Measurements from ENCODE around the gene ZNF75A.

ZNF75A gene

GRCh38 chr16:3274490-3274889, 30.8 kb upstream of the ZNF75A start:
- no peaks in the 10 kb centered on the region for H4K20me1 ChIP-seq (ENCODE audit: control insufficient read depth, insufficient read depth, low read depth, low read length)
- no peak for TF ChIP-seq CTCF (IDR thresholded peaks at IDR 0.05; ENCODE audit: low read depth, low read length, poor library complexity, severe bottlenecking)
- TF ChIP-seq EZH2phosphoT487 (IDR thresholded peaks at IDR 0.05; ENCODE audit: borderline replicate concordance, low read length) = no peak
- H3K4me1 ChIP-seq (ENCODE audit: control insufficient read depth, low read length) = peaks cover 5% of the 10 kb centered on the region
- no peaks in the 10 kb centered on the region for H3K36me3 ChIP-seq (ENCODE audit: control insufficient read depth, low read length)
- H3K9me2 ChIP-seq (replicated peaks; ENCODE audit: control insufficient read depth, low read length) = no peaks in the 10 kb centered on the region
- no peak overlapping the region for H3K4me3 ChIP-seq (ENCODE audit: low read length)
- peaks cover 12% of the 10 kb centered on the region for H3K27me3 ChIP-seq (ENCODE audit: control insufficient read depth, low read length)
- no peaks in the 10 kb centered on the region for H3F3A ChIP-seq (ENCODE audit: control insufficient read depth, insufficient read depth)
- no peak overlapping the region for H3K4me2 ChIP-seq (ENCODE audit: low read length)
- no peak overlapping the region for H3K27ac ChIP-seq (ENCODE audit: low read depth, low read length)
- no peaks in the 10 kb centered on the region for H3K79me2 ChIP-seq (ENCODE audit: control insufficient read depth, low read length)
- H3K9me3 ChIP-seq (ENCODE audit: control insufficient read depth, insufficient read depth, low read length) = no peaks in the 10 kb centered on the region

GRCh38 chr16:3274947-3275346, 30.4 kb upstream of the ZNF75A start:
- H3F3A ChIP-seq (ENCODE audit: control insufficient read depth, insufficient read depth) = no peaks in the 10 kb centered on the region
- no peak overlapping the region for H3K4me3 ChIP-seq (ENCODE audit: low read length)
- H3K27me3 ChIP-seq (ENCODE audit: control insufficient read depth, low read length) = peaks cover 12% of the 10 kb centered on the region
- no peaks in the 10 kb centered on the region for H3K79me2 ChIP-seq (ENCODE audit: control insufficient read depth, low read length)
- H4K20me1 ChIP-seq (ENCODE audit: control insufficient read depth, insufficient read depth, low read depth, low read length) = no peaks in the 10 kb centered on the region
- H3K4me2 ChIP-seq (ENCODE audit: low read length) = no peak overlapping the region
- peaks cover 5% of the 10 kb centered on the region for H3K4me1 ChIP-seq (ENCODE audit: control insufficient read depth, low read length)
- no peaks in the 10 kb centered on the region for H3K36me3 ChIP-seq (ENCODE audit: control insufficient read depth, low read length)
- TF ChIP-seq CTCF (IDR thresholded peaks at IDR 0.05; ENCODE audit: low read depth, low read length, poor library complexity, severe bottlenecking) (no peak), EZH2phosphoT487 (IDR thresholded peaks at IDR 0.05; ENCODE audit: borderline replicate concordance, low read length) (no peak)
- no peak overlapping the region for H3K27ac ChIP-seq (ENCODE audit: low read depth, low read length)
- H3K9me3 ChIP-seq (ENCODE audit: control insufficient read depth, insufficient read depth, low read length) = no peaks in the 10 kb centered on the region
- no peaks in the 10 kb centered on the region for H3K9me2 ChIP-seq (replicated peaks; ENCODE audit: control insufficient read depth, low read length)

- Histone ChIP-seq H3K4me1 (ENCODE audit: control insufficient read depth, low read length) (peaks cover 5% of the 10 kb centered on the region), H3K27ac (ENCODE audit: low read depth, low read length) (no peak overlapping the region), H3K27me3 (ENCODE audit: control insufficient read depth, low read length) (peaks cover 12% of the 10 kb centered on the region), H3K36me3 (ENCODE audit: control insufficient read depth, low read length) (no peaks in the 10 kb centered on the region), H3K4me3 (ENCODE audit: low read length) (no peak overlapping the region), H3K79me2 (ENCODE audit: control insufficient read depth, low read length) (no peaks in the 10 kb centered on the region), H3F3A (ENCODE audit: control insufficient read depth, insufficient read depth) (no peaks in the 10 kb centered on the region), H3K4me2 (ENCODE audit: low read length) (no peak overlapping the region), H4K20me1 (ENCODE audit: control insufficient read depth, insufficient read depth, low read depth, low read length) (no peaks in the 10 kb centered on the region), H3K9me2 (replicated peaks; ENCODE audit: control insufficient read depth, low read length) (no peaks in the 10 kb centered on the region), H3K9me3 (ENCODE audit: control insufficient read depth, insufficient read depth, low read length) (0 out of 2 replicates have a peak, but pooled peaks cover 5% of the 10 kb centered on the region)
- TF ChIP-seq EZH2phosphoT487 (IDR thresholded peaks at IDR 0.05; ENCODE audit: borderline replicate concordance, low read length) (no peak), CTCF (IDR thresholded peaks at IDR 0.05; ENCODE audit: low read depth, low read length, poor library complexity, severe bottlenecking) (no peak)
Observed at GRCh38 chr16:3276679-3277078, 28.6 kb upstream of the ZNF75A start.
